Psoas muscle (tissue), 8 donors: ENCODE data around the gene IL1F10. TPM values are rescaled to one million over a fixed set of nuclear protein-coding genes. Genes with fewer than 3 reads are reported as not detected.

Experiments used
- ATAC-seq, 4 donors: fragments of 200-7000 bp; cut with Tn5 transposase; one replicate each; pipeline ENCODE4 v1.9.1; 2020; ENCODE audit warnings: moderate library complexity in 3 of 4, mild to moderate bottlenecking in 2 of 4
- DNase-seq, 2 donors: peaks; one replicate each; pipeline ENCODE4 v3.0.0-alpha.2; 2020
- H3K27ac ChIP-seq: fragments of 200-600 bp; one replicate; pipeline ENCODE4 v1.8.0; 2022
- H3K27me3 ChIP-seq, 3 donors: fragments of 200-600 bp in 1 of 3; one replicate each; pipeline versions ENCODE4 v1.6.1 to v1.8.0; 2013 to 2022; ENCODE audit warnings: low read length in 2 of 3, mild to moderate bottlenecking in 2 of 3, moderate library complexity in 1 of 3; ENCODE audit not compliant: insufficient read depth in 3 of 3
- H3K36me3 ChIP-seq, 2 donors: fragments of 200-600 bp in 1 of 2; one replicate each; pipeline versions ENCODE4 v1.6.1 to v1.8.0; 2013 to 2022; ENCODE audit warnings: low read depth in 1 of 2, mild to moderate bottlenecking in 1 of 2, moderate library complexity in 1 of 2; ENCODE audit not compliant: insufficient read depth in 1 of 2
- H3K4me1 ChIP-seq: fragments of 200-600 bp; one replicate; pipeline ENCODE4 v1.8.0; 2022
- H3K4me3 ChIP-seq: fragments of 200-600 bp; one replicate; pipeline ENCODE4 v1.8.0; 2022; ENCODE audit warnings: mild to moderate bottlenecking
- H3K9me3 ChIP-seq: fragments of 200-600 bp; one replicate; pipeline ENCODE4 v1.8.0; 2022
- WGBS, 3 donors: extraction: QIAGEN DNeasy Blood & Tissue Kit; methylation state at CpG; one replicate each; pipeline versions ENCODE4 v1.1.6 to v1.1.7; 2013; 5-methylcytosine and 5-hydroxymethylcytosine counted together
- intact Hi-C, 2 donors: fragments of 100-400 bp; cut with DNase I; formaldehyde crosslinking; loops; one replicate each; pipeline versions ENCODE4 v1.11.0 to v1.14.2; 2022
- polyA plus RNA-seq, 3 donors: library from polyadenylated mRNA; stranded (reverse); fragments of 200-250 nt; gene quantifications; one replicate each; pipeline ENCODE4 v1.2.3, GENCODE V29; 2013
- total RNA-seq, 4 donors: library from RNA; stranded (reverse); fragmentation: NEBNext Ultra II Directional in 2 of 4; extraction: Animal tissue kit (Norgen Biotek cat#: 25700) in 2 of 4; gene quantifications; one replicate each; pipeline versions ENCODE4 v1.2.1 to v1.2.4, GENCODE V29; 2021 to 2023
- TF ChIP-seq, protein P1 (sequence below): fragments of 200-600 bp; IDR thresholded peaks from one replicate; pipeline ENCODE4 v1.8.0; 2022; ENCODE audit warnings: antibody characterized with exemption
- donor health status: healthy with polysubstance abuse.
- donor health status: DM: no; HTN: no; CAD: no; lungs with moderate emphysema.
- donor health status: Bipolar disorder and iron deficiency.
- donor health status: healthy.
- donor health status: DM: yes; HTN: yes; CAD: no.
- donor health status: DM: no; HTN: no; CAD: no.
- donor health status: DM: no; HTN: no; CAD: no.
- donor health status: DM: yes; HTN: yes; CAD: no.

Gene IL1F10
- total and polyA plus RNA-seq, 7 donors = not detected

DNA sequence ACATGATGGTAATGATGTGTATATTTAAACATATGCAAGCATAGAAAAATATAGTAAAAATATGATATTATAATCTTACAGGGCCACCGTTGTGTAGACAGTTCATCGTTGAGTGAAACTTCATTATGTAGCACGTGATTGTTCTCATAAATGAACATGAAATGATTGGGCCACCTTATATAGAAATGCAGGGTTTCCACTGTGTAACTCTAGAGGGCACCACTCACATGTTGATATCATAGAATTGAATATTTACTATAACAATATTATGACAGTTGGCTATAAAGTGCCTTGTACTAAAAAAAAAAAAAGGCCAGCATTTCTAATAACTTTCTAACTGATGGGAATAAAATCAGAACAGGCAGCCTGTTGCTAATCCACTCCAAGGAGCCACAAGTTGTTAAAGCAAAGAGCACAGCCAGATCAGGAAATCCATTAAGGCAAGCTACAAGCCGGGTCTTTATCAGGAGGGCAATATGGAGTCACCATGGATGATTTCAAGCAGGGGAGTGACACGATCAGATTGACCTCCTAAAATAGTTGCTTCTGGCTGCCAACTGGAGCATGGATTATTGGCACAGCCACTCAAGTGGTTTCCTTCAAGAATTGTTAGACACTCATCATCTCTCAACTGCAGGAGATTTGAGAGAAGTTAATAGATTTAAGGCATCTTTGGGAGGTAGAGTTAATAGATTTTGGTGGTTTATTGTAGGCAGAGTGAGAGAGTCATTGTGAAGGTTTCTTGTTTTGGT is 16.7 kb downstream of the IL1F10 start:
- Histone ChIP-seq H3K27ac (no peak overlapping the region), H3K9me3 (no peaks in the 10 kb centered on the region), H3K4me1 (no peaks in the 10 kb centered on the region), H3K4me3 (no peak overlapping the region), H3K27me3 (peaks cover 0 to 10% (median 2%) of the 10 kb centered on the region in 3 donors), H3K36me3 (no peaks in the 10 kb centered on the region)
- ATAC-seq = no peak
- no peak for DNase-seq
- intact Hi-C loops = no loop called here
- 54 to 64% (median 55%) methylated on average over 5 of the region's 5 CpGs for WGBS, 3 donors
- TF ChIP-seq, protein P1, sequence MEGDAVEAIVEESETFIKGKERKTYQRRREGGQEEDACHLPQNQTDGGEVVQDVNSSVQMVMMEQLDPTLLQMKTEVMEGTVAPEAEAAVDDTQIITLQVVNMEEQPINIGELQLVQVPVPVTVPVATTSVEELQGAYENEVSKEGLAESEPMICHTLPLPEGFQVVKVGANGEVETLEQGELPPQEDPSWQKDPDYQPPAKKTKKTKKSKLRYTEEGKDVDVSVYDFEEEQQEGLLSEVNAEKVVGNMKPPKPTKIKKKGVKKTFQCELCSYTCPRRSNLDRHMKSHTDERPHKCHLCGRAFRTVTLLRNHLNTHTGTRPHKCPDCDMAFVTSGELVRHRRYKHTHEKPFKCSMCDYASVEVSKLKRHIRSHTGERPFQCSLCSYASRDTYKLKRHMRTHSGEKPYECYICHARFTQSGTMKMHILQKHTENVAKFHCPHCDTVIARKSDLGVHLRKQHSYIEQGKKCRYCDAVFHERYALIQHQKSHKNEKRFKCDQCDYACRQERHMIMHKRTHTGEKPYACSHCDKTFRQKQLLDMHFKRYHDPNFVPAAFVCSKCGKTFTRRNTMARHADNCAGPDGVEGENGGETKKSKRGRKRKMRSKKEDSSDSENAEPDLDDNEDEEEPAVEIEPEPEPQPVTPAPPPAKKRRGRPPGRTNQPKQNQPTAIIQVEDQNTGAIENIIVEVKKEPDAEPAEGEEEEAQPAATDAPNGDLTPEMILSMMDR = no peak

DNA sequence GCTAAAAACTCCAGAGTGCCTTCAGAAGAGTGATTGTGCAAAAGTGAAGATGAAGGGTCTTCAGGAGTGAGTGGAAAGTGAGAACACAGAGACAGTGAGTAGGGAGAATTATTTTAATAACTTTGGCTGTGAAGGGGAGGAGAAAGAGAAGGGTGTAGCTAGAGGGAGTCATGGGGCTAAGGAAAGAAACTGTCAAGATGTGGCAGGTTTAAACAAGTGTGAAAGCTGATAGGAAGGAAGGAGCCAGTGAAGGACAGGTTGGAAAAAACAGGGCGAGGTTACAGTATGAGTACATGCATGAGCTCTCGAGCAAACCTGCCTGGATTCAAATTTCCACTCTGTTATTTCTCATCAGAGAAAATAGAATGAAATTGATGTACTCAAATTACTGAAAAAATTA is 17.8 kb downstream of the IL1F10 start:
- no peaks in the 10 kb centered on the region for H3K9me3 ChIP-seq
- DNase-seq (no peak), ATAC-seq (no peak)
- no peaks in the 10 kb centered on the region for H3K4me1 ChIP-seq
- H3K4me3 ChIP-seq = no peak overlapping the region
- H3K36me3 ChIP-seq = no peaks in the 10 kb centered on the region
- WGBS, 3 donors = 68 to 74% (median 70%) methylated on average over 2 of the region's 2 CpGs
- intact Hi-C loops = no loop called here
- H3K27ac ChIP-seq = no peak overlapping the region
- peaks cover under 1 to 10% (median 4%) of the 10 kb centered on the region in 3 donors for H3K27me3 ChIP-seq
- TF ChIP-seq, protein P1 = no peak

DNA sequence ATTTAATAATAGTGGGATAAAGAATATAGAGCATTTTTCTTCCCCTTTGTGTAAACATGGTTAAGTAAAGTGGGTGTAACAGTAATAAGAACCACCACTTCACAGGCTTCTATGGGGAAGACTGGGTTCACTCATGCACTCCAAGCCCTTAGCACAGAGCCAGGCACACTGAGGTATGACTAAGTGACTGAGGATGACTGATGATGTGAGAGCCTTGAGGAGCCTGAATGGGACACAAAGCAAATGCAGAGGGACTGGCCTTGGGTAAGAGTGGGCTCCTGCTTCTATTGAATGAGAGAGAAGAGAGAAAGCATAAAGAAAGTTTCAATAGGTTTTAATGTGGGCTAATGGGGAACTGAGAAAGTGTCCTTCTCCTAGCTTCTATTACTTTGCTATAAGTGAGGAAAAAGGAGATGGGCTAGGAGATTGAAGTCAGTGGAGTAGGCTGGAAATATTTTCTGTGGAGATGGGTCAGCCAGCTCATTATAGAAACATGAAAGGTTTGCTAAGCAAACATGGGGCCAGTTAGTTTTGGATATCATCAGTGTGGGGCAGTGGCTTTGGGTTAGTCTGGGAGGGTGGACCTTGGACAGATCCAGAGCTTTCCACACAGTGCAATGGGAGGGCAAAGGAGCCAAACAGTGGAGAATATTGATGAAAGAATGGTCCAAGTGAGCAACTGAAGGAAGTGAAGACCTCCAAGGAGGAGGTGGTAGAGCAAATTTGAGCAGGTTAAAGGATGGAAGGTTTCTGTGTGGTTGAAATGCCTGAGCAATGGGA is 20.6 kb downstream of the IL1F10 start:
- H3K27ac ChIP-seq = no peak overlapping the region
- H3K27me3 ChIP-seq = peaks cover 0 to 10% (median 4%) of the 10 kb centered on the region in 3 donors
- intact Hi-C loops = no loop called here
- TF ChIP-seq, protein P1 = no peak
- no peaks in the 10 kb centered on the region for H3K36me3 ChIP-seq
- ATAC-seq (no peak), DNase-seq (no peak)
- H3K4me3 ChIP-seq = no peak overlapping the region
- H3K4me1 ChIP-seq = no peaks in the 10 kb centered on the region
- no peaks in the 10 kb centered on the region for H3K9me3 ChIP-seq

DNA sequence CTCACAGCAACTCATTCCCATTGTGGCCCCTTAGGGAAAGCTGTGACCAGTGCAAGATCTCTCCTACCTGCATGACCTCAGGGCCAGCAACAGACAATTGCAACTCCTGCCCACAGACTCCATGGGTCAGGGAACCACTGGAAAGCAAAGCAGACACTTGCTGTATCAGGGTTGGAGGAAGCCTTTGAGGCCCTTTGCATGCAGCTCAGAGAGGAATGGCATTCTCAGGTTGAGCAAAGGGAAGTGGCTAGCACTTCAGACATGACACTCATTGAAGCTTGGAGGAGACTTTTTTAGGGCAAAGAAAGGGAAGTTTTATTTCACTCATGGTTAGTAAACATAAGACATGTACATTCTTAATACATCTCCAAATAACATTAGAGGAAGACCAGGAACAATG is 22.1 kb downstream of the IL1F10 start:
- no peaks in the 10 kb centered on the region for H3K36me3 ChIP-seq
- H3K27me3 ChIP-seq = peaks cover 0 to 10% (median 4%) of the 10 kb centered on the region in 3 donors
- intact Hi-C loops = no loop called here
- no peak for DNase-seq
- no peak overlapping the region for H3K4me3 ChIP-seq
- no peaks in the 10 kb centered on the region for H3K4me1 ChIP-seq
- no peaks in the 10 kb centered on the region for H3K9me3 ChIP-seq
- TF ChIP-seq, protein P1 = no peak
- no peak overlapping the region for H3K27ac ChIP-seq
- ATAC-seq = no peak
